RWPE1 (cell line): ENCODE results near the gene FIGLA.

Experiments
- CTCF ChIA-PET: fragments of 350-600 bp; sonication (Branson Sonifier 250); formaldehyde crosslinking; extraction: SDS; loops from one replicate; lab custom pipeline; 2021; lab: Yijun Ruan, JAX
- POLR2A ChIA-PET: fragments of 400-600 bp; formaldehyde crosslinking; extraction: SDS; loops from one replicate; lab custom pipeline; 2020; ENCODE audit warnings: antibody characterized with exemption; ENCODE audit not compliant: low non-redundant PET; lab: Yijun Ruan, JAX
- DNase-seq: peaks from one replicate; pipeline ENCODE4 v3.0.0; 2012; ENCODE audit warnings: low spot score
- H3K27ac ChIP-seq: fragments of 450-650 bp; 2 replicates; pipeline ENCODE4 v1.5.1; 2017
- TF ChIP-seq, protein P1 (sequence below): fragments of 450-650 bp; conservative IDR thresholded peaks from 2 replicates; pipeline ENCODE4 v1.5.1; 2017; ENCODE audit warnings: low read depth, mild to moderate bottlenecking

FIGLA gene

GRCh38 chr2:70769450-70769849 is 21.0 kb downstream of the FIGLA start:
- CTCF ChIA-PET = interaction anchor here (1.1 kb wide), 1 partner anchor 82 kb away, joined by 3 read pairs; no protein-coding TSS in a partner anchor
- no peak for DNase-seq
- POLR2A ChIA-PET = no interaction called here
- H3K27ac ChIP-seq = no peak overlapping the region
- TF ChIP-seq, protein P1, sequence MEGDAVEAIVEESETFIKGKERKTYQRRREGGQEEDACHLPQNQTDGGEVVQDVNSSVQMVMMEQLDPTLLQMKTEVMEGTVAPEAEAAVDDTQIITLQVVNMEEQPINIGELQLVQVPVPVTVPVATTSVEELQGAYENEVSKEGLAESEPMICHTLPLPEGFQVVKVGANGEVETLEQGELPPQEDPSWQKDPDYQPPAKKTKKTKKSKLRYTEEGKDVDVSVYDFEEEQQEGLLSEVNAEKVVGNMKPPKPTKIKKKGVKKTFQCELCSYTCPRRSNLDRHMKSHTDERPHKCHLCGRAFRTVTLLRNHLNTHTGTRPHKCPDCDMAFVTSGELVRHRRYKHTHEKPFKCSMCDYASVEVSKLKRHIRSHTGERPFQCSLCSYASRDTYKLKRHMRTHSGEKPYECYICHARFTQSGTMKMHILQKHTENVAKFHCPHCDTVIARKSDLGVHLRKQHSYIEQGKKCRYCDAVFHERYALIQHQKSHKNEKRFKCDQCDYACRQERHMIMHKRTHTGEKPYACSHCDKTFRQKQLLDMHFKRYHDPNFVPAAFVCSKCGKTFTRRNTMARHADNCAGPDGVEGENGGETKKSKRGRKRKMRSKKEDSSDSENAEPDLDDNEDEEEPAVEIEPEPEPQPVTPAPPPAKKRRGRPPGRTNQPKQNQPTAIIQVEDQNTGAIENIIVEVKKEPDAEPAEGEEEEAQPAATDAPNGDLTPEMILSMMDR = no peak

DNA sequence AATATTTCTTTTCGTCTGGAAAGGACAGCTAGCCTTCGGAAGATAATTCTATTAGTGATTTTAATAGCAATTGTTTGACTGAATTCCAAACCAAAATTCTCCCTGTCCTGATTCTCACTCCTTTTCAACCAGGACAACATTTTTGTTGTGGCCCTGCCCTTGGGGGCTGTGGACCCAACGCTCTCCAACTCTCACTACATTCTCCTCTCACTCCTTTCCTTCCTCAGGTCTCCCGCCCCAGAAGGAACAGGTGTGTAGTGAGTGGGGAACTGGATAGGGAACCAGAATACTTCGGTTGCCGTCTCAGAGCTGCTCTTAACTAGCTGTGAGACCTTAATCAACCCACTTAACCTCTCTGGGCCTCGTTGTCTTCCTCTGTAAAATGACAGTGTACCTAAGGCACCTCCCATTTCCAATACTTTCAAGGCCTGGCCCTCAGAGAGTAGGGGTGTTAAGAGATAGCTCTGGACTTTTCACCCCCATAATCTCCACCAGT is 21.8 kb downstream of the FIGLA start:
- POLR2A ChIA-PET = no interaction called here
- DNase-seq = no peak

GRCh38 chr2:70767699-70768589 is 22.5 kb downstream of the FIGLA start, which contains the start of gene ADD2:
Gene ADD2 (minus strand): TSS chr2:70768200. CDS start chr2:70706408, 61,792 bp downstream.
- peak; percentile 22 for DNase-seq
- H3K27ac ChIP-seq = no peak within 1 kb of the TSS
- TF ChIP-seq, protein P1 = no peak
- CTCF ChIA-PET = interaction anchor here (0.5 to 1.3 kb wide), 11 partner anchors 9 to 927 kb away, joined by 3 to 6 read pairs (median 3); no protein-coding TSS in a partner anchor
- POLR2A ChIA-PET = no interaction called here

More for the DNA sequence above, 21.8 kb downstream of the FIGLA start:
- TF ChIP-seq, protein P1 = no peak
- H3K27ac ChIP-seq = no peak overlapping the region
- CTCF ChIA-PET = interaction anchor here (0.5 to 1.3 kb wide), 9 partner anchors 10 to 928 kb away, joined by 3 to 6 read pairs (median 3); no protein-coding TSS in a partner anchor

- TF ChIP-seq, protein P1 = no peak
- CTCF ChIA-PET = interaction anchor here (0.6 to 1.1 kb wide), 3 partner anchors 22 to 329 kb away, joined by 3 to 5 read pairs (median 3); no protein-coding TSS in a partner anchor
- no peak overlapping the region for H3K27ac ChIP-seq
- DNase-seq = no peak
- POLR2A ChIA-PET = no interaction called here
These were observed 23.3 kb downstream of the FIGLA start for GRCh38 chr2:70767079-70767698.

DNA sequence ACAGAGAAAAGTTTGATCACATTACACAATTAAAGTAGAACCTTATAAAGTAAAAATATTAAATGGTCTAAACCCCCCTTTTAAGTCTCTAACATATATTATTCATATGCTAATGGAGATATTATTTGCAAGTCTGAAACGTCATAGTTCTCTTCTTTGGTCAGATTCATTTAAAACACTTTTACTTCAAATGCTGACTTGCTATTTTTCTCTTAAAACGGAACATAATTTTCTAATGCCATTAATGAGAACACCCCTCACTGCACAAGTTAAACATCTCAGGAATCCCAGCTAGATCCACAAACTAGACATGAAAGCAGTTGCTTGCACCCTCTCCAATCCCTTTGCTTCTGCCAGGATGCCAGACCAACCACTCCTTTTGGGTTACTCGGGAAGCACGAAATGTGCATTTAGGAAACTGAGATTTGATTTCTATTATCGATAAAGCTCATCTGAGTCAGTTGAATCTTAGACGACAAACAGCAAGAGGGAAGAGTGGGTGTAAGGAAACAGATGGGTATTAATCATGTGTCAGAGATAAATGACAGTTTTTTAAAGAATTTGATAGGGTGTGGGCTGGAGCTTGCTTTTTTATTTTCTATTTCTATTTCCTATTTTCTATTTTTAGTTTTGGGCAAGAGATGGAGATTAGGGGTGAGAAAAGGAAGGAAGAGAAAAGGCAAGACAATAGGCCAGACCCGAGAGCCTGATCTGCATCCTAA is 23.9 kb downstream of the FIGLA start:
- TF ChIP-seq, protein P1 = no peak
- ChIA-PET POLR2A (no interaction called here), CTCF (interaction anchor here (0.6 to 0.7 kb wide), 2 partner anchors 100 to 182 kb away, joined by 3 to 5 read pairs; no protein-coding TSS in a partner anchor)
- no peak overlapping the region for H3K27ac ChIP-seq
- DNase-seq = no peak
